H1 (cell line): Measurements from ENCODE around the gene SPIB. TPM values are rescaled to one million over a fixed set of nuclear protein-coding genes. Genes with fewer than 3 reads are reported as not detected.

Experiments used
- CHD7 ChIP-seq: fragments of 300-600 bp; sonication (generic); IDR thresholded peaks from 2 replicates; pipeline ENCODE4 v1.7.1; 2012; ENCODE audit warnings: low read length, moderate library complexity, mild to moderate bottlenecking, inconsistent platforms; ENCODE audit not compliant: insufficient replicate concordance
- polyA plus RNA-seq, 7 experiments: library from polyadenylated mRNA; depleted of rRNA in 3 of 7; stranded (reverse) in 5 of 7; unstranded in 2 of 7; fragments of >200 nt in 5 of 7; fragments of 200-250 nt in 2 of 7; gene quantifications; 1 replicate in 5 of 7; 2 replicates in 1 of 7; 4 replicates in 1 of 7; pipeline versions ENCODE4 v1.2.1 to v1.2.3, GENCODE V29; 2011 to 2013; ENCODE audit warnings: missing spikeins in 2 of 7, mixed read lengths in 2 of 7
- total RNA-seq: library from RNA; stranded (reverse); fragmentation: NEBNext Ultra II Directional; extraction: Animal tissue kit (Norgen Biotek cat#: 25700); gene quantifications from 2 replicates; pipeline ENCODE4 v1.2.1, GENCODE V29; 2021

Gene SPIB
- total and polyA plus RNA-seq, 2 of the 8 experiments (the other 6 are each of a cell fraction or from before 2014, with no cell fraction given) = 11.1 to 17.4 TPM

- no peak for TF ChIP-seq CHD7
Measured at GRCh38 chr19:50412419-50412818, 6.3 kb upstream of the SPIB start (continued).
